B cell (primary cell): ENCODE measurements around the gene GPHA2. TPM values are rescaled to one million over a fixed set of nuclear protein-coding genes. Genes with fewer than 3 reads are reported as not detected.

Source experiments
- ATAC-seq: fragments of 200-7000 bp; cut with Tn5 transposase; one replicate; pipeline ENCODE4 v1.10.0; 2021; ENCODE audit warnings: low read depth, mild to moderate bottlenecking, moderate number of reproducible peaks, moderate library complexity
- CTCF ChIA-PET: fragments of 350-600 bp; sonication (Branson Sonifier 250); formaldehyde crosslinking; loops from one replicate; lab custom pipeline; 2021; ENCODE audit warnings: antibody characterized with exemption, inconsistent platforms; lab: Charles Lee
- POLR2A ChIA-PET: fragments of 350-600 bp; sonication (Branson Sonifier 250); formaldehyde crosslinking; loops from one replicate; lab custom pipeline; 2021; ENCODE audit warnings: antibody characterized with exemption; lab: Charles Lee
- DNase-seq: peaks from one replicate; pipeline ENCODE4 v3.0.0; 2013
- H2AFZ ChIP-seq: 2 replicates; pipeline ENCODE4 v1.6.1; 2012; ENCODE audit warnings: mild to moderate bottlenecking, low read depth, low read length; ENCODE audit not compliant: insufficient read depth, poor library complexity, severe bottlenecking
- H3K27ac ChIP-seq, 2 donors: 1 replicate in 1 of 2; 2 replicates in 1 of 2; pipeline ENCODE4 v1.5.1; 2012 to 2013; ENCODE audit warnings: low read length in 2 of 2, mild to moderate bottlenecking in 2 of 2, moderate library complexity in 1 of 2
- H3K27me3 ChIP-seq, 4 experiments: fragments of 200-600 bp in 1 of 4; sonication (generic) in 1 of 4; replicated peaks in 1 of 4; 1 replicate in 2 of 4; 2 replicates in 2 of 4; pipeline versions ENCODE4 v1.6.1 to v1.7.0; 2013 to 2016; ENCODE audit warnings: low read length in 3 of 4, mild to moderate bottlenecking in 2 of 4, mixed read lengths in 1 of 4, moderate library complexity in 1 of 4; ENCODE audit not compliant: insufficient read depth in 4 of 4, control insufficient read depth in 3 of 4; ENCODE audit errors: control extremely low read depth in 1 of 4
- H3K36me3 ChIP-seq, 2 experiments: replicated peaks in 1 of 2; 1 replicate in 1 of 2; 2 replicates in 1 of 2; pipeline versions ENCODE4 v1.6.1 to v1.7.1; 2013; ENCODE audit warnings: low read length in 1 of 2; ENCODE audit not compliant: insufficient read depth in 2 of 2, control insufficient read depth in 1 of 2; ENCODE audit errors: control extremely low read depth in 1 of 2, extremely low read depth in 1 of 2
- H3K4me1 ChIP-seq, 2 donors: fragments of 200-600 bp in 1 of 2; sonication (generic) in 1 of 2; 1 replicate in 1 of 2; 2 replicates in 1 of 2; pipeline versions ENCODE4 v1.5.1 to v1.6.1; 2013 to 2017; ENCODE audit warnings: low read length in 2 of 2; ENCODE audit not compliant: control insufficient read depth in 2 of 2, insufficient read depth in 2 of 2
- H3K4me2 ChIP-seq: replicated peaks from 2 replicates; pipeline ENCODE3; 2012; ENCODE audit warnings: mild to moderate bottlenecking, low read depth, low read length; ENCODE audit not compliant: poor library complexity, severe bottlenecking
- H3K4me3 ChIP-seq, 5 experiments: fragments of 200-600 bp in 1 of 5; sonication (generic) in 1 of 5; 1 replicate in 3 of 5; 2 replicates in 2 of 5; pipeline versions ENCODE4 v1.5.1 to v1.7.0; 2011 to 2016; ENCODE audit warnings: low read length in 4 of 5, mild to moderate bottlenecking in 4 of 5, low read depth in 2 of 5, control low read depth in 1 of 5, moderate library complexity in 1 of 5; ENCODE audit not compliant: insufficient read depth in 1 of 5; ENCODE audit errors: control extremely low read depth in 1 of 5, extremely low read depth in 1 of 5
- H3K79me2 ChIP-seq: fragments of 200-600 bp; sonication (generic); one replicate; pipeline ENCODE4 v1.6.0; 2016; ENCODE audit warnings: low read length; ENCODE audit not compliant: control insufficient read depth, insufficient read depth
- H3K9ac ChIP-seq: fragments of 200-600 bp; sonication (generic); 2 replicates; pipeline ENCODE4 v1.6.1; 2017; ENCODE audit warnings: mild to moderate bottlenecking, low read length, moderate library complexity
- H3K9me3 ChIP-seq, 3 donors: one replicate each; pipeline versions ENCODE4 v1.6.1 to v1.7.1; 2013; ENCODE audit warnings: low read length in 2 of 3; ENCODE audit not compliant: control insufficient read depth in 2 of 3, insufficient read depth in 1 of 3; ENCODE audit errors: control extremely low read depth in 1 of 3
- H4K20me1 ChIP-seq: 2 replicates; pipeline ENCODE4 v1.6.0; 2012; ENCODE audit warnings: mild to moderate bottlenecking, low read length; ENCODE audit not compliant: insufficient read depth, control insufficient read depth, poor library complexity, severe bottlenecking
- H3K27ac Mint-ChIP-seq: one replicate; pipeline ENCODE4 v1.8.0; 2021; ENCODE audit warnings: mixed read lengths
- H3K27me3 Mint-ChIP-seq: one replicate; pipeline ENCODE4 v1.8.0; 2021; ENCODE audit warnings: mixed read lengths
- H3K4me1 Mint-ChIP-seq: one replicate; pipeline ENCODE4 v1.8.0; 2021; ENCODE audit warnings: mixed read lengths
- H3K4me3 Mint-ChIP-seq: one replicate; pipeline ENCODE4 v1.8.0; 2021; ENCODE audit warnings: mixed read lengths
- H3K9me3 Mint-ChIP-seq: one replicate; pipeline ENCODE4 v1.8.0; 2022; ENCODE audit warnings: mixed read lengths; ENCODE audit not compliant: insufficient read depth
- CTCF ChIP-seq: fragments of 200-600 bp; IDR thresholded peaks from one replicate; pipeline ENCODE4 v1.8.0; 2022; ENCODE audit warnings: antibody characterized with exemption, mild to moderate bottlenecking
- EZH2 ChIP-seq: IDR thresholded peaks from 2 replicates; pipeline ENCODE4 v1.6.1; 2012; ENCODE audit warnings: borderline replicate concordance, low read depth, mild to moderate bottlenecking, moderate library complexity, low read length; ENCODE audit not compliant: insufficient read depth, poor library complexity, severe bottlenecking
- WGBS: methylation state at CpG from one replicate; pipeline ENCODE4 v1.1.5; 2013; ENCODE audit warnings: missing lambda C conversion rate; ENCODE audit not compliant: insufficient coverage; 5-methylcytosine and 5-hydroxymethylcytosine counted together
- intact Hi-C: fragments of 100-400 bp; cut with micrococcal nuclease; formaldehyde crosslinking; loops from one replicate; pipeline ENCODE4 v1.10.0; 2022
- polyA plus RNA-seq: library from polyadenylated mRNA; depleted of rRNA; stranded (reverse); fragments of >200 nt; gene quantifications from 2 replicates; pipeline ENCODE4 v1.2.3, GENCODE V29; 2012
- total RNA-seq, 2 donors: library from RNA; stranded (reverse); fragments of 120-200 nt in 1 of 2; gene quantifications; 1 replicate in 1 of 2; 2 replicates in 1 of 2; pipeline versions ENCODE4 v1.2.3 to v1.2.4, GENCODE V29; 2013 to 2022

GPHA2 gene
- total and polyA plus RNA-seq, 2 donors (not counting 1 experiment from before 2014, with no cell fraction given), result 0.39 to 2.8 TPM

- peak overlapping the region; percentile 88 for H3K4me3 Mint-ChIP-seq
- Histone ChIP-seq H3K36me3 (peaks cover 0 to 14% of the 10 kb centered on the region in 2 experiments), H3K4me2 (peak overlapping the region; percentile 100), H3K4me3 (peak overlapping the region in 3 of 5 experiments; percentile 51 to 96 (median 90)), H3K27me3 (no peaks in the 10 kb centered on the region), H3K9me3 (no peaks in the 10 kb centered on the region), H2AFZ (peak overlapping the region; percentile 61), H3K79me2 (peaks cover 22% of the 10 kb centered on the region), H3K4me1 (peaks cover 19 to 33% of the 10 kb centered on the region in 2 donors), H3K27ac (peak overlapping the region; percentile 34 to 60), H3K9ac (peak overlapping the region; percentile 48), H4K20me1 (no peaks in the 10 kb centered on the region)
- H3K4me1 Mint-ChIP-seq, result peaks cover 34% of the 10 kb centered on the region
- CTCF ChIA-PET, result interaction anchor here (0.5 to 3.8 kb wide), 5 partner anchors 31 to 748 kb away, joined by 3 to 13 read pairs (median 7); partner anchors contain the start of genes BATF2 and CDC42BPG
- intact Hi-C loops, result loop anchor here (5.0 to 10.0 kb wide), 2 partner anchors 54 to 197 kb away; partner anchors contain the start of genes MAJIN, TM7SF2 and ZNHIT2
- H3K27me3 Mint-ChIP-seq, result no peaks in the 10 kb centered on the region
- WGBS, result 33% methylated on average over 1 of the region's 4 CpGs
- no peak for TF ChIP-seq CTCF
- TF ChIP-seq EZH2, result no peak
- POLR2A ChIA-PET, result interaction anchor here (0.6 to 0.9 kb wide), 2 partner anchors 30 to 96 kb away, joined by 3 read pairs; partner anchors contain the start of gene ARL2
- no peaks in the 10 kb centered on the region for H3K9me3 Mint-ChIP-seq
- DNase-seq, result no peak
- peak overlapping the region; percentile 91 for H3K27ac Mint-ChIP-seq
- ATAC-seq, result no peak
These were observed 17.7 kb downstream of the GPHA2 start for GRCh38 chr11:64918017-64918416.

GRCh38 chr11:64917663-64917995, 18.1 kb downstream of the GPHA2 start:
- peak overlapping the region; percentile 48 for H3K9ac ChIP-seq
- H4K20me1 ChIP-seq, result no peaks in the 10 kb centered on the region
- ATAC-seq (no peak), DNase-seq (no peak)
- intact Hi-C loops, result loop anchor here (1.0 to 10.0 kb wide), 8 partner anchors 39 to 197 kb away; partner anchors contain the start of genes ARL2, CDCA5, EHD1 and MAJIN
- peak overlapping the region; percentile 34 to 60 for H3K27ac ChIP-seq
- 45% methylated on average over 3 of the region's 6 CpGs for WGBS
- peak overlapping the region; percentile 61 for H2AFZ ChIP-seq
- Mint-ChIP-seq H3K4me1 (peaks cover 34% of the 10 kb centered on the region), H3K27ac (peak overlapping the region; percentile 91), H3K9me3 (no peaks in the 10 kb centered on the region), H3K4me3 (peak overlapping the region; percentile 88), H3K27me3 (no peaks in the 10 kb centered on the region)
- TF ChIP-seq EZH2 (no peak), CTCF (no peak)
- peaks cover 22% of the 10 kb centered on the region for H3K79me2 ChIP-seq
- H3K4me2 ChIP-seq, result peak overlapping the region; percentile 100
- no peaks in the 10 kb centered on the region for H3K27me3 ChIP-seq
- peak overlapping the region; percentile 5 to 96 (median 51) for H3K4me3 ChIP-seq
- peaks cover 19 to 33% of the 10 kb centered on the region in 2 donors for H3K4me1 ChIP-seq
- H3K9me3 ChIP-seq, result no peaks in the 10 kb centered on the region
- POLR2A ChIA-PET, result interaction anchor here (0.6 to 0.9 kb wide), 2 partner anchors 30 to 97 kb away, joined by 3 read pairs; partner anchors contain the start of gene ARL2
- CTCF ChIA-PET, result interaction anchor here (1.9 to 3.8 kb wide), 3 partner anchors 30 to 79 kb away, joined by 7 to 13 read pairs (median 9); partner anchors contain the start of gene BATF2
- H3K36me3 ChIP-seq, result peaks cover 0 to 17% of the 10 kb centered on the region in 2 experiments
